GM12864 (cell line): ENCODE data around the gene SART3.

Experiments
- DNase-seq: peaks from one replicate; pipeline ENCODE4 v3.0.0-alpha.2; 2011; ENCODE audit warnings: low read depth
- H3K4me3 ChIP-seq: 2 replicates; pipeline ENCODE4 v1.5.1; 2011; ENCODE audit warnings: mild to moderate bottlenecking, low read depth, low read length, control low read depth
- TF ChIP-seq, protein P1 (sequence below): IDR thresholded peaks from 2 replicates; pipeline ENCODE4 v1.5.1; 2011; ENCODE audit warnings: low read depth, mild to moderate bottlenecking, moderate library complexity, low read length, control low read depth, inconsistent platforms; ENCODE audit errors: missing control alignments

The SART3 gene

GRCh38 chr12:108605690-108606406 lies 44.9 kb upstream of the SART3 start:
- DNase-seq, result no peak
- no peak overlapping the region for H3K4me3 ChIP-seq
- TF ChIP-seq, protein P1, sequence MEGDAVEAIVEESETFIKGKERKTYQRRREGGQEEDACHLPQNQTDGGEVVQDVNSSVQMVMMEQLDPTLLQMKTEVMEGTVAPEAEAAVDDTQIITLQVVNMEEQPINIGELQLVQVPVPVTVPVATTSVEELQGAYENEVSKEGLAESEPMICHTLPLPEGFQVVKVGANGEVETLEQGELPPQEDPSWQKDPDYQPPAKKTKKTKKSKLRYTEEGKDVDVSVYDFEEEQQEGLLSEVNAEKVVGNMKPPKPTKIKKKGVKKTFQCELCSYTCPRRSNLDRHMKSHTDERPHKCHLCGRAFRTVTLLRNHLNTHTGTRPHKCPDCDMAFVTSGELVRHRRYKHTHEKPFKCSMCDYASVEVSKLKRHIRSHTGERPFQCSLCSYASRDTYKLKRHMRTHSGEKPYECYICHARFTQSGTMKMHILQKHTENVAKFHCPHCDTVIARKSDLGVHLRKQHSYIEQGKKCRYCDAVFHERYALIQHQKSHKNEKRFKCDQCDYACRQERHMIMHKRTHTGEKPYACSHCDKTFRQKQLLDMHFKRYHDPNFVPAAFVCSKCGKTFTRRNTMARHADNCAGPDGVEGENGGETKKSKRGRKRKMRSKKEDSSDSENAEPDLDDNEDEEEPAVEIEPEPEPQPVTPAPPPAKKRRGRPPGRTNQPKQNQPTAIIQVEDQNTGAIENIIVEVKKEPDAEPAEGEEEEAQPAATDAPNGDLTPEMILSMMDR, result no peak

GRCh38 chr12:108605000-108605689 lies 44.2 kb upstream of the SART3 start:
- TF ChIP-seq, protein P1, result no peak
- no peak overlapping the region for H3K4me3 ChIP-seq
- no peak for DNase-seq

GRCh38 chr12:108604208-108604941 lies 43.4 kb upstream of the SART3 start:
- TF ChIP-seq, protein P1, result no peak
- DNase-seq, result no peak
- no peak overlapping the region for H3K4me3 ChIP-seq

- TF ChIP-seq, protein P1, result no peak
- DNase-seq, result no peak
- H3K4me3 ChIP-seq, result no peak overlapping the region
Measured at GRCh38 chr12:108603743-108604142, 42.8 kb upstream of the SART3 start.

GRCh38 chr12:108602976-108603704 lies 42.2 kb upstream of the SART3 start:
- DNase-seq, result no peak
- TF ChIP-seq, protein P1, result no peak
- H3K4me3 ChIP-seq, result no peak overlapping the region

DNA sequence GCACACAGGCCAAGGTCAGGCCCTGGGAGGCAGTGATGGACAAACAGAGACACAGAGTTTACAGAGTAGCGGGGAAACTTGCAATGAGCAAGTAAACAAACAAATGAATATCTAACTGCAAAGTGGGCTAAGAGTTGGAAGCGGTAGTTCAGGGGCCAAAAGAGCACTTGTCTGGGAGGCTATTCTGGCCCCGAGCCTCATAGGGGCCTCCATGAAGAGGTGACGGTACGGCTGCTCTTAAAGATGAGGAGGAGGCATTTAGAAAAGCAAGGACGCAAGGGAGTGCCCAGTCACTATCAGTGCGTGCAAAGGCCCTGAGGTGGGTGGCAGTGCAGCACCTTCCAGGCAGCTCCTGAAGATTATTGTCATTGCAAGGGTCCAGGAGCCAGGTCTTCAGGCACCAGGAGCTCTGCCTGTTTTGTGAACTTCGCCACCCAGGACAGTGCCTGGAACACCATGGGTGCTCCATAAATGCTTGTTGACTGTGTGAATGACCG lies 41.3 kb upstream of the SART3 start:
- no peak overlapping the region for H3K4me3 ChIP-seq
- no peak for DNase-seq
- TF ChIP-seq, protein P1, result no peak
